Measurements from ENCODE around the gene SLC66A2. TPM values are rescaled to one million over a fixed set of nuclear protein-coding genes. Genes with fewer than 3 reads are reported as not detected.
A peak's percentile ranks its signal among the peaks of the same experiment; 100 is the strongest.

SLC66A2 gene
- total and polyA plus RNA-seq, 2 of the 13 experiments (the other 11 are each of a cell fraction or from before 2014, with no cell fraction given): 33.5 to 41.9 TPM

GRCh38 chr18:79988451-79989194, 37.2 kb upstream of the SLC66A2 start, which contains the start of gene TXNL4A (continued):
- peak; percentile 35; the same call in 1 of the 2 replicates for TF ChIP-seq TOE1 (CRISPR knock-in tag; IDR thresholded peaks at IDR 0.05)
- no peak; the same call in 1 of the 2 replicates for TF ChIP-seq EED (CRISPR knock-in tag; IDR thresholded peaks at IDR 0.05)
- no peak for TF ChIP-seq ZNF761 (CRISPR knock-in tag; conservative IDR thresholded peaks at IDR 0.05)
- TF ChIP-seq HNF1B (CRISPR knock-in tag; IDR thresholded peaks at IDR 0.05): no peak; the same call in 1 of the 2 replicates
- TF ChIP-seq KLF11 (CRISPR knock-in tag; IDR thresholded peaks at IDR 0.05): no peak
- TF ChIP-seq GATAD1 (CRISPR knock-in tag; IDR thresholded peaks at IDR 0.05): peak; percentile 93
- TF ChIP-seq ZZZ3 (CRISPR knock-in tag; IDR thresholded peaks at IDR 0.05; ENCODE audit: borderline replicate concordance): peak; percentile 85; the same call in 1 of the 2 replicates
- TF ChIP-seq EEA1 (CRISPR knock-in tag; IDR thresholded peaks at IDR 0.05; ENCODE audit: borderline replicate concordance): 0 out of 2 replicates have a peak, but pooled peaks have one; percentile 53
- TF ChIP-seq RNF2 (conservative IDR thresholded peaks at IDR 0.05; ENCODE audit: low read depth): no peak; the same call in 1 of the 2 replicates
- peak; percentile 83; the same call in 1 of the 2 replicates for TF ChIP-seq ZFP91 (CRISPR knock-in tag; IDR thresholded peaks at IDR 0.05; ENCODE audit: borderline replicate concordance)
- no peak for TF ChIP-seq ZNF20 (CRISPR knock-in tag; IDR thresholded peaks at IDR 0.05)
- TF ChIP-seq ZNF33A (CRISPR knock-in tag; IDR thresholded peaks at IDR 0.05; ENCODE audit: borderline replicate concordance): no peak
- TF ChIP-seq ZFP1 (CRISPR knock-in tag; IDR thresholded peaks at IDR 0.05): no peak
- TF ChIP-seq AKNA (CRISPR knock-in tag; IDR thresholded peaks at IDR 0.05; ENCODE audit: borderline replicate concordance): no peak
- no peak for TF ChIP-seq ATF7 (IDR thresholded peaks at IDR 0.05)
- TF ChIP-seq ATF7 (CRISPR knock-in tag; IDR thresholded peaks at IDR 0.05): no peak
- TF ChIP-seq, protein P1, sequence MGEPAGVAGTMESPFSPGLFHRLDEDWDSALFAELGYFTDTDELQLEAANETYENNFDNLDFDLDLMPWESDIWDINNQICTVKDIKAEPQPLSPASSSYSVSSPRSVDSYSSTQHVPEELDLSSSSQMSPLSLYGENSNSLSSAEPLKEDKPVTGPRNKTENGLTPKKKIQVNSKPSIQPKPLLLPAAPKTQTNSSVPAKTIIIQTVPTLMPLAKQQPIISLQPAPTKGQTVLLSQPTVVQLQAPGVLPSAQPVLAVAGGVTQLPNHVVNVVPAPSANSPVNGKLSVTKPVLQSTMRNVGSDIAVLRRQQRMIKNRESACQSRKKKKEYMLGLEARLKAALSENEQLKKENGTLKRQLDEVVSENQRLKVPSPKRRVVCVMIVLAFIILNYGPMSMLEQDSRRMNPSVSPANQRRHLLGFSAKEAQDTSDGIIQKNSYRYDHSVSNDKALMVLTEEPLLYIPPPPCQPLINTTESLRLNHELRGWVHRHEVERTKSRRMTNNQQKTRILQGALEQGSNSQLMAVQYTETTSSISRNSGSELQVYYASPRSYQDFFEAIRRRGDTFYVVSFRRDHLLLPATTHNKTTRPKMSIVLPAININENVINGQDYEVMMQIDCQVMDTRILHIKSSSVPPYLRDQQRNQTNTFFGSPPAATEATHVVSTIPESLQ (CRISPR knock-in tag; conservative IDR thresholded peaks at IDR 0.05): no peak
- TF ChIP-seq ZFYVE20 (CRISPR knock-in tag; IDR thresholded peaks at IDR 0.05; ENCODE audit: borderline replicate concordance, low read depth): no peak
